ENCODE results near the gene FCN2. TPM values are rescaled to one million over a fixed set of nuclear protein-coding genes. Genes with fewer than 3 reads are reported as not detected.

The FCN2 gene
- total and polyA plus RNA-seq, 10 donors: 0.38 to 7.6 (median 1.8) TPM; not detected in 1

GRCh38 chr9:134861595-134862334, 18.8 kb upstream of the FCN2 start:
- no peak for TF ChIP-seq CTCF (IDR thresholded peaks at IDR 0.05 in 8 of 11, conservative IDR thresholded peaks at IDR 0.05 in 3 of 11)
- no peak for TF ChIP-seq POLR2A (IDR thresholded peaks at IDR 0.05)
- TF ChIP-seq POLR2AphosphoS5 (IDR thresholded peaks at IDR 0.05): peak in 2 of 3 donors; percentile 41 to 70
- peak overlapping the region in 6 of 8 donors; percentile 28 to 79 (median 65) for H3K27ac ChIP-seq
- peaks cover 0 to 30% (median 0%) of the 10 kb centered on the region in 7 donors for H3K27me3 ChIP-seq (replicated peaks in 1 of 7)
- no peaks in the 10 kb centered on the region for H3K36me3 ChIP-seq
- H3K4me3 ChIP-seq: no peak overlapping the region
- 74 to 88% (median 77%) methylated on average over 17 of the region's 17 CpGs for WGBS, 5 donors
- intact Hi-C loops (cut with DNase I; ENCODE audit: low total_unique reads): no loop called here
- peaks cover 0 to 9% (median 0%) of the 10 kb centered on the region in 6 donors for H3K4me1 ChIP-seq
- peaks cover 0 to 3% (median 0%) of the 10 kb centered on the region in 8 donors for H3K9me3 ChIP-seq
- DNase-seq: peak; percentile 71

GRCh38 chr9:134863306-134863902, 17.2 kb upstream of the FCN2 start:
- 85 to 95% (median 86%) methylated on average over 16 of the region's 16 CpGs for WGBS, 5 donors
- Histone ChIP-seq H3K4me3 (no peak overlapping the region), H3K9me3 (peaks cover 0 to 3% (median 0%) of the 10 kb centered on the region in 8 donors), H3K27me3 (replicated peaks in 1 of 7) (peaks cover 0 to 24% (median 0%) of the 10 kb centered on the region in 7 donors), H3K4me1 (peaks cover 0 to 9% (median 0%) of the 10 kb centered on the region in 6 donors), H3K36me3 (no peaks in the 10 kb centered on the region), H3K27ac (peak overlapping the region in 6 of 8 donors; percentile 66 to 82 (median 78))
- peak; percentile 68 for DNase-seq
- intact Hi-C loops (cut with DNase I; ENCODE audit: low total_unique reads): no loop called here
- no peak for TF ChIP-seq POLR2A (IDR thresholded peaks at IDR 0.05)
- no peak for TF ChIP-seq POLR2AphosphoS5 (IDR thresholded peaks at IDR 0.05)
- TF ChIP-seq CTCF (IDR thresholded peaks at IDR 0.05 in 8 of 11, conservative IDR thresholded peaks at IDR 0.05 in 3 of 11): no peak

- Histone ChIP-seq H3K36me3 (no peaks in the 10 kb centered on the region), H3K27ac (peak overlapping the region; percentile 27 to 82 (median 76)), H3K27me3 (replicated peaks in 1 of 7) (peaks cover 0 to 21% (median 0%) of the 10 kb centered on the region in 7 donors), H3K9me3 (peaks cover 0 to 3% (median 0%) of the 10 kb centered on the region in 8 donors), H3K4me1 (peaks cover 0 to 9% (median 0%) of the 10 kb centered on the region in 6 donors), H3K4me3 (no peak overlapping the region)
- 69 to 85% (median 80%) methylated on average over 27 to 28 of the region's 28 CpGs for WGBS, 5 donors
- intact Hi-C loops (cut with DNase I; ENCODE audit: low total_unique reads): no loop called here
- peak; percentile 75 for DNase-seq
- peak in 2 of 3 donors; percentile 53 to 59 for TF ChIP-seq POLR2AphosphoS5 (IDR thresholded peaks at IDR 0.05)
- no peak for TF ChIP-seq CTCF (IDR thresholded peaks at IDR 0.05 in 8 of 11, conservative IDR thresholded peaks at IDR 0.05 in 3 of 11)
- TF ChIP-seq POLR2A (IDR thresholded peaks at IDR 0.05): no peak
These were observed 16.4 kb upstream of the FCN2 start for GRCh38 chr9:134863941-134864820.
